Smooth muscle cell of the brain vasculature (primary cell): ENCODE results near the gene HLX.

ENCODE experiments used
- DNase-seq: peaks from one replicate; pipeline ENCODE4 v3.0.0-alpha.2; 2012; ENCODE audit warnings: low read depth, low spot score

The HLX gene

DNA sequence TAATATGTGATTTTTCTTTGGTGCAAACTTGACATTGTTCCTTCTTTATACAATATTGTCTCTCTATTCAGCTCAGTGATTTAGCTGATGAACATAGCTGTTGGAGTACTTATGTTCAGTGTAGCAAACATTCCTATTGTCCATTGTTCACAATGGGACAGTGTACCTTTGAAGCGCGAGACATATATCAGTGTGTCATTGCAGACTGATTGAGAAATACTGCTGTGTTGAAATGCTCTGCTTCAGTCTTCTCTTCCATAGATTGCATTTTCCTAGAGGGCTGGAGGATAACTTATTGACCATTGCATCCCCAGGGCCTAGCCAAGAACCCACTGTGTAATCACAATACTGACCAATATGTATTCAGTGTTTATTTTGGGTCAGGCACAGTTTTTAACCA is 46.5 kb downstream of the HLX start:
- no peak for DNase-seq

DNA sequence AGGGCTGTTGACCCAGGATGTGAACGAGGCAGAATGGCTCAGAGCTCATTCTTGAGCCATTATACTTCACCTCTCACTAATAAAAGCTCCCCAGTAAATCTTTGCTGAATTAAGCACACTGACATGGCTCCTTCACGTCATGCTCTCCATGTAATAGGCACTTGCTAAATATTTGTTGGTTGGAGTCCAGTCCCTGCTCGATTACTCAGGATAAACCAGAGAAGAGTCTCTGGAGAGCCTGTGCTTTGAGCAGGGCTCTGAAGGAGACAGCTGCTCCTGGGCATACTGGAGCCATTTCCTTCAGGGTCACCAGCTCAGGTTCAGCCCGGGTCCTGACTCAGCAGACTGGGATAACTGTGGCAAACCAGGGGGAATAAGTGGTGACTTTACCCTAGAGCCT is 46.9 kb downstream of the HLX start:
- no peak for DNase-seq

DNA sequence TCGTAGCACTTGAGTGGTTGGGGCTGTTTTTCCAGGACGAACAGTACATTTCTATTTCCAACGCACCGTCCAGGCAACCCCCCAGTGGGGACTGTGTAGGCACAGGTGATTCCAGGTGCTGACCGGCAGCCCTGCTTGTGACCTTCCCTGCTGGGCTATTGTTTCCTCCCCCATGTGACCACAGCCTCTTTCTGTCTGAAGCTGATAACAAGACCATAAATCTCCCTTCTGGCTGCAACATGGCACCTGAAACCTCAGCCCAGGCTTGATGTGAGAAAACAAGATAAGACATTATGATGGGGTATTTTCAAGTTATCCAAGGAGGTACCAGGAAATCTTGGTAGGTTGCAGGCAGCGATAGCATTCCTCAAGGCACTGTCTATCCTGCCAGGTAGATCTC is 48.2 kb downstream of the HLX start:
- DNase-seq = no peak

DNA sequence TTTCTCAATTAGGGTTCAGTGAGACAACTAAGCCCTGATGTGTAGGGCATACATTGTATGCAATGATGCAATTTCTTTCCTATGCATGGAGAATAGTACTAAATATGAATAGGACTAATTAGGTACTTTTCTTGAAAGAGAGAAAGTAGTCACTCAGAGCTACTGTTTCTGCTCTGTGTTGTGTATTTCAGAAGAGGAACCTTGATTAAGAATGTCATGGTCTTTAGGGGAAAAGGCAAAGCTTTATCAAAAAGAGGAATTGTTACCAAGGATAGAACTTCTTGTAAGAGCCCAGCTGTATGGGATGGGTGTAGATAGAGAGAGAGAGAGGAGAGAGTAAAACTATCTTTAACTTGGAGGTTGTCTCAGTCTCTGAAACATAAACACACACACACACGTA is 49.1 kb downstream of the HLX start:
- no peak for DNase-seq

DNA sequence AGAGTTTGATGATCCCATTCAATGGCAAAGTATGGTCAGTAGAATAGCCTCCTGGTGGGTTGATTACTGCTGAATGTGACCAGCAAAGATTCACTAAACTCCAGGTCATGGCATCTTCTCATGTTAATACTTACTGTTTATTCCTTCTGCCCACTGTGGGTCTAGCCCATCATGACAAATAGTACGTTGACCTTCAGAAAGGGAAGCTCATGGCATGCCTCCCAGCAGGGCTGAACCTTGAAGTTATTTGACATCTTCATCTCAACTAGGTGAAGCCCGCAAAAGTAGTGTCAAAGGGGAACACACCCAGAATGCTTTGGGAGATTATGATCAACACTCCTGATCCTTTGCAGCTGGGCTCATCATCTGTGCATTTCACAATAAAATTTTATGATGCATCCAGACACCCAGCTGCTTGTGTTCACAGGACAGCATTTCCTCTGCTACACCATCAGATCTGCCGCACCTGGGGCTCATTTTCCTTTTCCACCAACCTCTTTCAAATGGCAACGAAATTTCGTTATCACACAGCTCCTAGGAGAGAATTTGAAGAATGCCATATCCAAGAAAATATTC is 49.6 kb downstream of the HLX start:
- no peak for DNase-seq

DNA sequence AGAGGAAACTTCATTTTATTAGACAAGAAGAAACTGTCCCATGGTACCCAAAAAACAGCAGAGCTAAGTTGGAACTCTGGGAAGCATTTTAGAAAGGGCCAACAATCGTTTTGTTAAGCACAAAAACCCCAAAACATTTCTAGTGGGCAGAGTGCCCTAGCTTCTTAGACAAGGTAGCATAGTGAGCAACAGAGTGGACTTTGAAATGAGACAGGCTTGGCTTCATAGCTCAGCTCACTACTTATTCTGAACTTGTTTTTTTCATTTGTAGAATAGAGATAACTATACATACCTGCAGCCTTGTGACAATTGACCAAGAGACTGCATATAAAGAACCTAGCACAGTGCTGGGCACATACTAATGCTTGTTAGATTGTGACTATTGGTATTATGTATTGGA is 50.1 kb downstream of the HLX start:
- no peak for DNase-seq
